Glomerular endothelial cell (primary cell): ENCODE data around the gene CFD. TPM values are rescaled to one million over a fixed set of nuclear protein-coding genes. Genes with fewer than 3 reads are reported as not detected.

Experiments used
- DNase-seq: peaks from one replicate; pipeline ENCODE4 v3.0.0-alpha.2; 2011; ENCODE audit warnings: low read depth, low spot score; ENCODE audit errors: extremely low read depth
- total RNA-seq: library from RNA; depleted of rRNA; stranded (reverse); fragments of >200 nt; gene quantifications from 2 replicates; pipeline ENCODE4 v1.2.3, GENCODE V29; 2015

The CFD gene
- total RNA-seq, 1 donor from 2014 or later = 1.2 TPM

DNA sequence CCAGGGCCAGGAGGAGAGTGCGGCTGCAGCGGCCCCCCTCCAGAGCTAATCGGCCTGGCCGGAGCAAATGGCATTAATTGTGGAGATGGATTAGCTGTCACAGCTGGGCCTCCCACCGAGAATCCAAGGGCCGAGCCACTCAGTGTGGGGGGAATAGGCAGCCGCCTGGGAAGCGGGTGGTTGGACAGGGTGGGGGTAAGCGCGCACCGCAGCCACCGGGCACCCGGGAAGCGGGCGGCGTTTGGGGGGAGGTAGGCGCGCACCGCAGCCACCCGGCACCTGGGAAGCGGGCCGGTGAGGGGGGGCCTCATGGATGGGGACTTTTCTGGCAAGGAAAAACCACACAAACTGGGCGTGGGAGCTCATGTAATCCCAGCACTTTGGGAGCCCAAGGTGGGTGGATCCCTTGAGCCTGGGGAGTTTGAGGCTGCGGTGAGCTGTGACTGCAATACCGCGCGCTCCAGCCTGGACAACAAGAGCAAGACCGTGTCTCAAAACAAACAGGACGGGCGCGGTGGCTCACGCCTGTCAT is 43.9 kb downstream of the CFD start:
- DNase-seq = no peak

DNA sequence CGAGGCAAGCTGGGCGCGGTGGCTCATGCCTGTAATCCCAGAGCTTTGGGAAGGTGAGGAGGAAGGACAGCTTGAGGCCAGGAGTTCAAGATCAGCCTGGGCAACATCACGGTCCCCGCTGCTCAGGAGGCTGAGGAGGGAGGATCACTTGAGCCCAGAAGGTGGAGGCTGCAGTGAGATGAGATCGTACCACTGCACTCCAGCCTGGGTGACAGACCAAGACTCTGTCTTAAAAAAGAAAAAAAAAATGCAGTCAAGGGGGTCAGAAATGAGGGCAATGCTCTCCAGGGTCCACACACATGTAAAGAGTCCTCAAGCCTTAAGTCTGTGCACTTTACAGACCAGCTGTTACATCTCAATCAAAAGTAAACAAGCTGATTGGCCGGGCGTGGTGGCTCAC is 45.1 kb downstream of the CFD start:
- no peak for DNase-seq

DNA sequence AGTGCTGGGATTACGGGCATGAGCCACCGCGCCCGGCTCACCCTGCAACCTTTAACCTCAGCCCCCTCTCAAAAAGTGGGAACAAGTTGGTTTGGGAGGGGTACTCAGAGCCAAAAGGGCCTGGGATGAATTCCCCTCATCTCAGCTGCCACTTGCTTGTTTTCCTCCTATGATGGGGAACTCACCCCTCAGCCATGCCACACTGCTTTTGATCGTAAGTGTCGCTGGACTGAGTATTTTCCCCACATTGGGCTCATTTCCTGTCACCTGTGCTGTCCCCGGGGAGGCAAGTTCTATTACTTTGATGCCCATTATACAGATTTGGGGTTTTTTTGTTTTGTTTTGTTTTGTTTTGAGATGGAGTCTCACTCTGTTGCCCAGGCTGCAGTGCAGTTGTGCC is 47.0 kb downstream of the CFD start:
- DNase-seq = no peak

DNA sequence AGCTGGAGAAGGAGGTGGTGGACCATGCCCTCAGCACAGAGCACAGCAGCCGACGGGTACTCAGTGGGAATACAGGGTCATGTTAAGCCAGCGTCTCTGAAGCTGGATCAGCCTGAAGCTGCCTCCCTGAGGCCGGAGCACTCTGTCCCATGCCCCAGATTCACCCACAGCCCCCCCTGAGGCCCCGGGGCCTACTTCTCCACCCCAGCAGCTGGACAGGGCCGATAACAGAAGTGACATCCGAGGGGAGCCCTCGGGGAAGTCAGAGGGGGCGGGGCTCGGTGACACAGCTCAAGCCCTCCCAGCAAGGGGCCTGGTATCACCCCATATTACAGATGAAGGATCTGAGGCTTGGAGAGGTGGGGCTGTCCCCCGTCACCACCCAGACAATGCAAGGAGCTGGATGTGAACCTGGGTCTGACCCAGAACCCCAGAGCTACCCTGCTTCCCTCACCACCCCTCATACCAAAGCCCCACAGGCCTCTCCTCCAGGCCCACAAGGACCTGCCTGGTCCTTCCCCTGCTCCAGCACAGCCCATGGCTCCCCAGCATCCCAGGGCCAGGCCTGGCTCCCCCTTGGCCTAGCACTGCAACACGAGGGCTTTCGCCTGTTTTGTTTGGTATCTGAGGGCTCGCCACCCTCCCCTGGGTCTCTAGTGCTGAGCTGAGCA is 47.9 kb downstream of the CFD start:
- no peak for DNase-seq

- DNase-seq = no peak
Measured at GRCh38 chr19:911197-912033, 52.0 kb downstream of the CFD start.

DNA sequence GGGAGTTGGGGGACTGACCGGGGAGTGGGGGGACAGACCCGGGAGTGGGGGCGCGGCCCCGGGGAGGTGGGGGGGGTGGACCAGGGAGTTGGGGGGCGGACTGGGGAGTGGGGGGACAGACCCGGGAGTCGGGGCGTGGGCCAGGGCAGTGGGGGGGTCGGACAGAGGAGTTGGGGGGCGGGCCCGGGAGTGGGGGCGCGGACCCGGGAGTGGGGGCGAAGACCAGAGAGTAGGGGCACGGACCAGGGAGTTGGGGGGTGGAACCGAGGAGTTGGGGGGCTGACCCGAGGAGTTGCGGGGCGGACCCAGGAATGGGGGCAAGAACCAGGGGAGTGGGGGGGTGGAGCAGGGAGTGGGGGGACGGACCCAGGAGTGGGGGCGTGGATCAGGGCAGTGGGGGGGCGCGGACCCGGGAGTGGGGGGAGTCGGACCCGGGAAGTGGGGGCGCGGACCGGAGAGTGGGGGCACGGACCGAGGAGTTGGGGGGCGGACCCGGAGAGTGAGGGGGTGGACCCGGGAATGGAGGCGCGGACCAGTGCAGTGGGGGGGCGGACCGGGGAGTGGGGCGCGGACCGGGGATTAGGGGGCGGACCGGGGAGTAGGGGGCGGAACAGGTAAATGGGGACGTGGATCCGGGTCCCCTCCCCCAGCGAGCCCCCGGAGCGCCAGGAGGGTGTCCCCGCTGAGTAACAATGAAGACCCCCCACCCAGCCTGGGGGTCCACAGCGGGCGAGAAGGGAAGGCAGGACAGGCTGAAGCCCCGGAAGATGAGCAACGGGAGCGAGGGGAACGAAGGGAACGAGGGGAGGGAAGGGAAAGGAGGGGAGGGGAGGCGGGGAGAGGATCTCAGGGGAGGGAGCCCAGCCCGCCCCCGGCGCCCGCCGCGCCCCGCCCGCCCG is 53.0 kb downstream of the CFD start:
- DNase-seq = no peak

Other genes with a start within 250 kb of the CFD start
- 30.0 and 56.7 TPM in 2 replicates for gene POLRMT, start 226.1 kb upstream of the CFD start, total RNA-seq
- gene FGF22, start 219.8 kb upstream of the CFD start, total RNA-seq = 0.35 TPM in 1 of 2 replicates, not detected in the other
- 86.3 and 108 TPM in 2 replicates for gene RNF126, start 196.4 kb upstream of the CFD start, total RNA-seq
- 171 and 280 TPM in 2 replicates for gene FSTL3, start 183.3 kb upstream of the CFD start, total RNA-seq
- gene PRSS57, start 164.2 kb upstream of the CFD start, total RNA-seq = 2.2 TPM in 1 of 2 replicates, not detected in the other
- gene PALM, start 150.7 kb upstream of the CFD start, total RNA-seq = 48.9 and 52.8 TPM in 2 replicates
- gene MISP, start 108.6 kb upstream of the CFD start, total RNA-seq = 0.18 and 1.0 TPM in 2 replicates
- 252 and 331 TPM in 2 replicates for gene PTBP1, start 62.2 kb upstream of the CFD start, total RNA-seq
- gene PLPPR3, start 37.7 kb upstream of the CFD start, total RNA-seq = 2.3 and 7.5 TPM in 2 replicates
- not detected in 2 replicates for gene AZU1, start 31.8 kb upstream of the CFD start, total RNA-seq
- gene PRTN3, start 18.7 kb upstream of the CFD start, total RNA-seq = not detected in 2 replicates
- not detected in 2 replicates for gene ELANE, start 7.4 kb upstream of the CFD start, total RNA-seq
- 48.2 and 57.1 TPM in 2 replicates for gene MED16, start 33.5 kb downstream of the CFD start, total RNA-seq
- gene RNU6-9, start 33.8 kb downstream of the CFD start, total RNA-seq = not detected in 2 replicates
- gene R3HDM4, start 53.6 kb downstream of the CFD start, total RNA-seq = 63.2 and 75.7 TPM in 2 replicates
- gene KISS1R, start 57.7 kb downstream of the CFD start, total RNA-seq = 0.12 TPM in 1 of 2 replicates, not detected in the other
- gene ARID3A, start 66.4 kb downstream of the CFD start, total RNA-seq = 14.2 and 14.7 TPM in 2 replicates
- 56.8 and 78.7 TPM in 2 replicates for gene WDR18, start 124.7 kb downstream of the CFD start, total RNA-seq
- gene GRIN3B, start 140.8 kb downstream of the CFD start, total RNA-seq = 8.3 and 12.4 TPM in 2 replicates
- 167 and 260 TPM in 2 replicates for gene TMEM259, start 161.5 kb downstream of the CFD start, total RNA-seq
- not detected in 2 replicates for gene RNU6-2, start 161.9 kb downstream of the CFD start, total RNA-seq
- gene CNN2, start 166.9 kb downstream of the CFD start, total RNA-seq = 271 and 285 TPM in 2 replicates
- gene ABCA7, start 180.4 kb downstream of the CFD start, total RNA-seq = 11.8 and 13.3 TPM in 2 replicates
- 23.0 and 27.0 TPM in 2 replicates for gene ARHGAP45, start 207.5 kb downstream of the CFD start, total RNA-seq
- 329 and 336 TPM in 2 replicates for gene POLR2E, start 235.7 kb downstream of the CFD start, total RNA-seq
- gene GPX4, start 244.3 kb downstream of the CFD start, total RNA-seq = 752 and 944 TPM in 2 replicates